Measurements from ENCODE around the gene GBE1. TPM values are rescaled to one million over a fixed set of nuclear protein-coding genes. Genes with fewer than 3 reads are reported as not detected.

Gene GBE1
- total RNA-seq, 1 donor from 2014 or later = 32.5 TPM

- Mint-ChIP-seq H3K27me3 (no peaks in the 10 kb centered on the region), H3K4me1 (no peaks in the 10 kb centered on the region), H3K36me3 (ENCODE audit: low read depth) (peaks cover 2% of the 10 kb centered on the region), H3K9me3 (peaks cover 2% of the 10 kb centered on the region), H3K4me3 (no peak overlapping the region), H3K27ac (no peak overlapping the region)
- ATAC-seq (ENCODE audit: low read depth) = no peak
- ChIA-PET CTCF (no interaction called here), POLR2A (no interaction called here)
- TF ChIP-seq CTCF (IDR thresholded peaks at IDR 0.05) = no peak
- no peak for DNase-seq
- intact Hi-C loops (cut with micrococcal nuclease) = no loop called here
Measured at GRCh38 chr3:81521855-81522254, 239.6 kb downstream of the GBE1 start.

GRCh38 chr3:81518945-81519344 is 242.5 kb downstream of the GBE1 start:
- CTCF ChIA-PET = no interaction called here
- POLR2A ChIA-PET = no interaction called here
- Mint-ChIP-seq H3K4me3 (no peak overlapping the region), H3K27ac (no peak overlapping the region), H3K4me1 (no peaks in the 10 kb centered on the region), H3K9me3 (no peaks in the 10 kb centered on the region), H3K27me3 (no peaks in the 10 kb centered on the region), H3K36me3 (ENCODE audit: low read depth) (no peaks in the 10 kb centered on the region)
- DNase-seq (no peak), ATAC-seq (ENCODE audit: low read depth) (no peak)
- no peak for TF ChIP-seq CTCF (IDR thresholded peaks at IDR 0.05)
- intact Hi-C loops (cut with micrococcal nuclease) = no loop called here

- H3K27me3 Mint-ChIP-seq = no peaks in the 10 kb centered on the region
- ChIA-PET POLR2A (no interaction called here), CTCF (no interaction called here)
- H3K4me1 Mint-ChIP-seq = no peaks in the 10 kb centered on the region
- H3K27ac Mint-ChIP-seq = no peak overlapping the region
- TF ChIP-seq CTCF (IDR thresholded peaks at IDR 0.05) = no peak
- ATAC-seq (ENCODE audit: low read depth) (no peak), DNase-seq (no peak)
- no peak overlapping the region for H3K4me3 Mint-ChIP-seq
- peaks cover 1% of the 10 kb centered on the region for H3K36me3 Mint-ChIP-seq (ENCODE audit: low read depth)
- no peaks in the 10 kb centered on the region for H3K9me3 Mint-ChIP-seq
- intact Hi-C loops (cut with micrococcal nuclease) = no loop called here
Measured at GRCh38 chr3:81516042-81516441, 245.4 kb downstream of the GBE1 start.

DNA sequence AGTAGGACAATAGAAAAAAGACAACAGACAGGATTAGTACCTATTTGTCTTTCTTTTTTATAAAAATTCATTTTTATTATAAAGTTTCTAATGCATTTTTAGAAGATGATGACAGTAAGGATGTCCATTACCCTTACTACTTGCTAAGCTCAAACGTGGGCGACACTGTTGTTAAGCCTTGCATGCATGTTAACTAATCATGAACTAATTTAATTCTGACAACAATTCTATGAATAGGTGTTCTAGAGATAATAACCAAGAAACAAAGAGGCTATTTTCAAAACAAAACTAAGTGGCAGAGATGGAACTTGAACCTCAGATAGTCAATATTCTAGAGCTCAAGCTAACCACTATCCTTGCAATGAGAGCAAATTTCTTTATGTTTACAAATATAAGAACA is 247.9 kb downstream of the GBE1 start:
- ChIA-PET POLR2A (no interaction called here), CTCF (no interaction called here)
- Mint-ChIP-seq H3K4me3 (no peak overlapping the region), H3K4me1 (no peaks in the 10 kb centered on the region), H3K27me3 (no peaks in the 10 kb centered on the region), H3K27ac (no peak overlapping the region), H3K36me3 (ENCODE audit: low read depth) (peaks cover 2% of the 10 kb centered on the region), H3K9me3 (no peaks in the 10 kb centered on the region)
- DNase-seq (no peak), ATAC-seq (ENCODE audit: low read depth) (no peak)
- TF ChIP-seq CTCF (IDR thresholded peaks at IDR 0.05) = no peak
- intact Hi-C loops (cut with micrococcal nuclease) = no loop called here

GRCh38 chr3:81503026-81503425 is 258.4 kb downstream of the GBE1 start:
- Mint-ChIP-seq H3K36me3 (ENCODE audit: low read depth) (peaks cover 4% of the 10 kb centered on the region), H3K27ac (no peak overlapping the region), H3K4me1 (no peaks in the 10 kb centered on the region), H3K27me3 (no peaks in the 10 kb centered on the region), H3K4me3 (no peak overlapping the region), H3K9me3 (no peaks in the 10 kb centered on the region)
- TF ChIP-seq CTCF (IDR thresholded peaks at IDR 0.05) = no peak
- intact Hi-C loops (cut with micrococcal nuclease) = no loop called here
- ChIA-PET CTCF (no interaction called here), POLR2A (no interaction called here)
- DNase-seq (no peak), ATAC-seq (ENCODE audit: low read depth) (no peak)

Measured in activated B cell treated with CpG ODN at 0.5 μM for 24 hours (primary cell).